Panc1 (cell line): ENCODE measurements around the gene NPLOC4. TPM values are rescaled to one million over a fixed set of nuclear protein-coding genes. Genes with fewer than 3 reads are reported as not detected.

ENCODE experiments used
- ATAC-seq: fragments of 200-7000 bp; cut with Tn5 transposase; 2 replicates; pipeline ENCODE4 v1.9.1; 2020; ENCODE audit warnings: mild to moderate bottlenecking, moderate library complexity
- BruUV-seq: library from RNA; stranded (reverse); fragments of 400-500 nt; replicated peaks from 2 replicates; lab custom pipeline; 2021; lab: Mats Ljungman, UMichigan
- CTCF ChIA-PET: fragments of 300-600 bp; sonication (Branson Sonifier 250); formaldehyde crosslinking; loops from one replicate; lab custom pipeline; 2022; ENCODE audit warnings: antibody characterized with exemption; lab: Charles Lee
- POLR2A ChIA-PET: fragments of 300-600 bp; sonication (Branson Sonifier 250); formaldehyde crosslinking; loops from one replicate; lab custom pipeline; 2022; ENCODE audit warnings: antibody characterized with exemption; lab: Charles Lee
- DNase-seq: peaks from one replicate; pipeline ENCODE4 v3.0.0-alpha.2; 2010; ENCODE audit warnings: low read depth, low spot score
- H3K27ac ChIP-seq: 2 replicates; pipeline ENCODE4 v1.5.1; 2011; ENCODE audit warnings: mild to moderate bottlenecking, low read length, inconsistent platforms
- H3K27me3 ChIP-seq: fragments of 200-500 bp; sonication (Bioruptor generic); 2 replicates; pipeline ENCODE4 v1.6.0; 2014; ENCODE audit warnings: low read length, inconsistent platforms; ENCODE audit not compliant: control insufficient read depth, insufficient read depth
- H3K36me3 ChIP-seq: fragments of 200-500 bp; sonication (Bioruptor generic); 2 replicates; pipeline ENCODE4 v1.5.1; 2014; ENCODE audit warnings: inconsistent platforms, mild to moderate bottlenecking, low read length, moderate library complexity; ENCODE audit not compliant: control insufficient read depth, insufficient read depth
- H3K4me1 ChIP-seq: 2 replicates; pipeline ENCODE4 v1.5.1; 2011; ENCODE audit warnings: inconsistent platforms, mild to moderate bottlenecking, low read length, moderate library complexity; ENCODE audit not compliant: control insufficient read depth, insufficient read depth
- H3K4me3 ChIP-seq, 2 experiments: 2 replicates each; pipeline ENCODE4 v1.5.1; 2011 to 2012; ENCODE audit warnings: low read depth in 2 of 2, low read length in 2 of 2, mild to moderate bottlenecking in 2 of 2, inconsistent platforms in 1 of 2, moderate library complexity in 1 of 2
- H3K9me3 ChIP-seq: fragments of 200-500 bp; sonication (Bioruptor generic); 2 replicates; pipeline ENCODE4 v1.5.1; 2014; ENCODE audit warnings: low read depth, mild to moderate bottlenecking, inconsistent platforms, low read length, moderate library complexity; ENCODE audit not compliant: control insufficient read depth, insufficient read depth
- CTCF ChIP-seq: fragments of 450-650 bp; IDR thresholded peaks from 2 replicates; pipeline ENCODE4 v1.5.1; 2017; ENCODE audit warnings: mild to moderate bottlenecking
- POLR2AphosphoS5 ChIP-seq: IDR thresholded peaks from 2 replicates; pipeline ENCODE4 v1.6.1; 2012; ENCODE audit warnings: mild to moderate bottlenecking, low read depth, low read length, moderate library complexity
- REST ChIP-seq, 2 experiments: IDR thresholded peaks; 2 replicates each; pipeline ENCODE4 v1.6.1; 2011 to 2012; ENCODE audit warnings: low read depth in 2 of 2, control low read depth in 1 of 2, low read length in 1 of 2, mild to moderate bottlenecking in 1 of 2, moderate library complexity in 1 of 2; ENCODE audit not compliant: insufficient read depth in 1 of 2
- SIN3A ChIP-seq: IDR thresholded peaks from 2 replicates; pipeline ENCODE4 v1.6.1; 2012; ENCODE audit warnings: low read depth, mild to moderate bottlenecking, low read length, moderate library complexity, borderline replicate concordance; ENCODE audit not compliant: insufficient read depth
- TCF7L2 ChIP-seq: IDR thresholded peaks from 2 replicates; pipeline ENCODE4 v1.6.1; 2011; ENCODE audit warnings: mild to moderate bottlenecking, low read depth, low read length, inconsistent platforms
- in situ Hi-C: cut with HindIII; loops from 2 replicates; pipeline ENCODE4 v1.10.0; 2016; ENCODE audit warnings: low sequenced_read_pairs, low pct_unique_long_range_greater_than_20kb
- intact Hi-C: fragments of 100-400 bp; cut with micrococcal nuclease; formaldehyde crosslinking; loops from one replicate; pipeline ENCODE4 v1.10.0; 2022; ENCODE audit not compliant: unreplicated experiment
- total RNA-seq: library from RNA; stranded (reverse); gene quantifications from one replicate; pipeline ENCODE4 v1.2.1, GENCODE V29; 2021; ENCODE audit not compliant: unreplicated experiment

NPLOC4 gene
- total RNA-seq, 1 experiment from 2014 or later, result 246 TPM

GRCh38 chr17:81566461-81567126, 70.3 kb downstream of the NPLOC4 start:
- peaks cover 80% of the 10 kb centered on the region for H3K4me1 ChIP-seq
- DNase-seq (no peak), ATAC-seq (peak; percentile 86)
- peak overlapping the region; percentile 100 for H3K27ac ChIP-seq
- peaks cover 23% of the 10 kb centered on the region for H3K36me3 ChIP-seq
- H3K9me3 ChIP-seq, result no peaks in the 10 kb centered on the region
- TF ChIP-seq REST (IDR thresholded peaks at IDR 0.05; ENCODE audit: insufficient read depth in 1 of 2, low read depth in 2 of 2, low read length in 1 of 2), result no peak
- TF ChIP-seq POLR2AphosphoS5, result peak; percentile 99
- no peak for TF ChIP-seq CTCF
- TF ChIP-seq TCF7L2, result peak; percentile 87
- 0 out of 2 replicates have a peak, but pooled peaks have one; percentile 62 for TF ChIP-seq SIN3A
- CTCF ChIA-PET, result interaction anchor here (1.4 kb wide), 1 partner anchor 13 kb away, joined by 5 read pairs; no protein-coding TSS in a partner anchor
- in situ Hi-C loops, result no loop called here
- intact Hi-C loops, result loop anchor here (2.0 kb wide), 1 partner anchor 14 kb away; the partner anchor contains the start of gene FAAP100
- no peaks in the 10 kb centered on the region for H3K27me3 ChIP-seq
- no TSS peak for BruUV-seq
- peak overlapping the region in 1 of 2 experiments; percentile 17; a peak in 2 of 4 replicates for H3K4me3 ChIP-seq
- POLR2A ChIA-PET, result interaction anchor here (0.6 kb wide), 1 partner anchor 8 kb away, joined by 8 read pairs; no protein-coding TSS in a partner anchor

GRCh38 chr17:81565231-81565630, 71.7 kb downstream of the NPLOC4 start:
- CTCF ChIA-PET, result no interaction called here
- DNase-seq (no peak), ATAC-seq (no peak)
- intact Hi-C loops (no loop called here), in situ Hi-C loops (no loop called here)
- Histone ChIP-seq H3K4me3 (no peak overlapping the region), H3K36me3 (peaks cover 16% of the 10 kb centered on the region), H3K27ac (peak overlapping the region; percentile 100), H3K9me3 (no peaks in the 10 kb centered on the region), H3K4me1 (peaks cover 93% of the 10 kb centered on the region), H3K27me3 (no peaks in the 10 kb centered on the region)
- POLR2A ChIA-PET, result no interaction called here
- no TSS peak for BruUV-seq
- no peak for TF ChIP-seq POLR2AphosphoS5
- no peak for TF ChIP-seq REST (IDR thresholded peaks at IDR 0.05; ENCODE audit: insufficient read depth in 1 of 2, low read depth in 2 of 2, low read length in 1 of 2)
- TF ChIP-seq SIN3A, result no peak
- TF ChIP-seq TCF7L2, result no peak
- no peak for TF ChIP-seq CTCF
